RWPE2 (cell line): ENCODE data around the gene RARA.
"Not testable (repeated sequence)": the region's sequence is repeated elsewhere in the genome, so short reads cannot be mapped to it uniquely, and the experiment has no call there.

Experiments used
- ATAC-seq: fragments of 200-7000 bp; cut with Tn5 transposase; 3 replicates; pipeline ENCODE4 v1.9.1; 2021; ENCODE audit warnings: low read depth
- DNase-seq: peaks from one replicate; pipeline ENCODE4 v3.0.0-alpha.2; 2020; ENCODE audit warnings: low spot score
- H3K27ac ChIP-seq: fragments of 450-650 bp; 2 replicates; pipeline ENCODE4 v1.5.1; 2017; ENCODE audit warnings: mild to moderate bottlenecking; ENCODE audit not compliant: poor library complexity, severe bottlenecking
- H3K27me3 ChIP-seq: fragments of 250-450 bp; sonication (Bioruptor Pico); 2 replicates; pipeline ENCODE4 v1.5.1; 2021; ENCODE audit warnings: mild to moderate bottlenecking, moderate library complexity; ENCODE audit not compliant: insufficient read depth, poor library complexity, severe bottlenecking
- H3K36me3 ChIP-seq: fragments of 250-450 bp; sonication (Bioruptor Pico); 2 replicates; pipeline ENCODE4 v1.5.1; 2020; ENCODE audit warnings: low read depth, mild to moderate bottlenecking, moderate library complexity
- H3K4me1 ChIP-seq: fragments of 250-450 bp; sonication (Bioruptor Pico); 2 replicates; pipeline ENCODE4 v1.5.1; 2021; ENCODE audit warnings: mild to moderate bottlenecking, moderate library complexity; ENCODE audit not compliant: insufficient read depth, poor library complexity, severe bottlenecking
- H3K4me3 ChIP-seq: fragments of 250-450 bp; sonication (Bioruptor Pico); 2 replicates; pipeline ENCODE4 v1.5.1; 2021; ENCODE audit warnings: mild to moderate bottlenecking, moderate library complexity; ENCODE audit not compliant: severe bottlenecking
- H3K9me3 ChIP-seq: fragments of 250-450 bp; sonication (Bioruptor Pico); 2 replicates; pipeline ENCODE4 v1.5.1; 2021; ENCODE audit warnings: mild to moderate bottlenecking, moderate library complexity; ENCODE audit not compliant: severe bottlenecking
- TF ChIP-seq, protein P1 (sequence below): fragments of 450-650 bp; IDR thresholded peaks from one replicate; pipeline ENCODE4 v1.5.1; 2017; ENCODE audit warnings: mild to moderate bottlenecking, moderate library complexity; ENCODE audit not compliant: poor library complexity, severe bottlenecking

The RARA gene

GRCh38 chr17:40303009-40303657 is 5.8 kb upstream of the RARA start:
- Histone ChIP-seq H3K4me1 (peaks cover 26% of the 10 kb centered on the region), H3K4me3 (no peak overlapping the region), H3K27me3 (no peaks in the 10 kb centered on the region), H3K36me3 (peaks cover 58% of the 10 kb centered on the region), H3K9me3 (no peaks in the 10 kb centered on the region), H3K27ac (peak overlapping the region; percentile 36)
- DNase-seq: no peak
- 0 out of 3 replicates have a peak, but pooled peaks have one; percentile 35 for ATAC-seq
- TF ChIP-seq, protein P1, sequence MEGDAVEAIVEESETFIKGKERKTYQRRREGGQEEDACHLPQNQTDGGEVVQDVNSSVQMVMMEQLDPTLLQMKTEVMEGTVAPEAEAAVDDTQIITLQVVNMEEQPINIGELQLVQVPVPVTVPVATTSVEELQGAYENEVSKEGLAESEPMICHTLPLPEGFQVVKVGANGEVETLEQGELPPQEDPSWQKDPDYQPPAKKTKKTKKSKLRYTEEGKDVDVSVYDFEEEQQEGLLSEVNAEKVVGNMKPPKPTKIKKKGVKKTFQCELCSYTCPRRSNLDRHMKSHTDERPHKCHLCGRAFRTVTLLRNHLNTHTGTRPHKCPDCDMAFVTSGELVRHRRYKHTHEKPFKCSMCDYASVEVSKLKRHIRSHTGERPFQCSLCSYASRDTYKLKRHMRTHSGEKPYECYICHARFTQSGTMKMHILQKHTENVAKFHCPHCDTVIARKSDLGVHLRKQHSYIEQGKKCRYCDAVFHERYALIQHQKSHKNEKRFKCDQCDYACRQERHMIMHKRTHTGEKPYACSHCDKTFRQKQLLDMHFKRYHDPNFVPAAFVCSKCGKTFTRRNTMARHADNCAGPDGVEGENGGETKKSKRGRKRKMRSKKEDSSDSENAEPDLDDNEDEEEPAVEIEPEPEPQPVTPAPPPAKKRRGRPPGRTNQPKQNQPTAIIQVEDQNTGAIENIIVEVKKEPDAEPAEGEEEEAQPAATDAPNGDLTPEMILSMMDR: peak; percentile 84

DNA sequence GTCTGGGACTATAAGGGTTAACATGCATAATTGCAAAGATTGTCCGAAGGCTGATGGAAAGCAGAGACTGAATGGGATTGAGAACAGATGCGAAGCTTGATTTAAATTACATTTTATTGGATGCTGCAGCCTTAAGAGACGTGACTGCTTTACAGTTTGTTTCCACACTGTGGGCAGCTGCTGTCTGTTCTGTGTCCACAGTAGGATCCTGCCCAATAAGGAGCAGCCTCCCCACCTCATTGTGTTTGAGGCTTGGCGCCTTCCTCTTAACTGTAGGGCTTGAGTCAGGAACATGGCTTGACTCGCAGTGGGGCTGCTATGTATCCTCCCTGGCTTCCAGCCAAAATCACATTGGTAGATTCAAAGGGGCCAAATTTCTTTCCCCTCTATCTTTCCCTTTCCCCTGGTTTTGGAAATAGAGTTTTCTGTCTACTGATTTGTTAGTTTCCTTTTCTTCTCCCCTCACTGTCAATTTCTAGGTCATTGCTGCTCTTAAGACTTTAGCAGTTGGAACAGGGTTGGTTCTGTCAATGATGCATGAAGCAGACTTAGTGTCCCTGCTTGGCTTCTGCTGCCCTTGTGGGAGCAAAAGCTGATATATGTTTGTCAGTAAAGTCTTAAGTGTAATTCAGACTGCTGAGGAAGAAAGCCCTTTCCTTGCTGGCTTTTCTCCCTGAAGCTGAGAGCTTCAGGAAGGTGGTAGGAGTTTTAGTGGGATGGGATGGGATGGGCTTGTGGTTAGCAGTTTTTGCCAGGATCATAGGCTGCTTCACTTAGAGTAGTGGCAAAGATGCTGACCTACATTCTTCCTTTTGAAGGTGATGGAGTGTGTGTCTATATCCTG is 5.0 kb upstream of the RARA start:
- no peak for DNase-seq
- Histone ChIP-seq H3K36me3 (peaks cover 51% of the 10 kb centered on the region), H3K4me1 (peaks cover 30% of the 10 kb centered on the region), H3K9me3 (no peaks in the 10 kb centered on the region), H3K27me3 (no peaks in the 10 kb centered on the region), H3K4me3 (no peak overlapping the region), H3K27ac (peak overlapping the region; percentile 36)
- TF ChIP-seq, protein P1: no peak
- ATAC-seq: 0 out of 3 replicates have a peak, but pooled peaks have one; percentile 17

DNA sequence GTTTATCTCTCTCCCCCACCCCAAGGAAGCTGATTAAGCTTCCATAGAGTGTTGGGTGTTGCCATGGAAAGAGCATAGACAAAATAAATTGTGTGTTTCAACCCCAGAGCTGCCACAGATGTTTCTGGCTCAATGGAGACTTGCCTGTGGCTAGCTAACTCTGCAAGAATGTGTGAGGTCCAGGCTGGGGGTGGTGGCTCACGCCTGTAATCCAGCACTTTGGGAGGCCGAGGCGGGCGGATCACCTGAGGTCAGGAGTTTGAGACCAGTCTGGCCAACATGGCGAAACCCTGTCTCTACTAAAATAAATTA is 4.5 kb upstream of the RARA start:
- peaks cover 46% of the 10 kb centered on the region for H3K36me3 ChIP-seq
- H3K27ac ChIP-seq: peak overlapping the region; percentile 36
- H3K27me3 ChIP-seq, H3K4me3 ChIP-seq, H3K9me3 ChIP-seq, DNase-seq, ATAC-seq: not testable (repeated sequence)
- peaks cover 30% of the 10 kb centered on the region for H3K4me1 ChIP-seq

GRCh38 chr17:40304866-40305265 is 4.1 kb upstream of the RARA start:
- Histone ChIP-seq H3K4me1 (peaks cover 34% of the 10 kb centered on the region), H3K27ac (peak overlapping the region; percentile 36), H3K36me3 (peaks cover 43% of the 10 kb centered on the region)
- not testable (repeated sequence) for H3K4me3 ChIP-seq, DNase-seq, ATAC-seq, H3K9me3 ChIP-seq, H3K27me3 ChIP-seq

GRCh38 chr17:40306395-40306794 is 2.6 kb upstream of the RARA start:
- Histone ChIP-seq H3K27ac (peak overlapping the region; percentile 97), H3K4me3 (no peak overlapping the region), H3K27me3 (no peaks in the 10 kb centered on the region), H3K36me3 (peaks cover 27% of the 10 kb centered on the region), H3K4me1 (peaks cover 49% of the 10 kb centered on the region), H3K9me3 (no peaks in the 10 kb centered on the region)
- TF ChIP-seq, protein P1: no peak
- DNase-seq (no peak), ATAC-seq (no peak)
